HCT116 (cell line): ENCODE data around the gene FRMD4A. TPM values are rescaled to one million over a fixed set of nuclear protein-coding genes. Genes with fewer than 3 reads are reported as not detected.

Experiments
- ATAC-seq: fragments of 200-7000 bp; cut with Tn5 transposase; 2 replicates; pipeline ENCODE4 v1.9.1; 2020; ENCODE audit warnings: mild to moderate bottlenecking, moderate library complexity
- BruUV-seq: library from RNA; stranded (reverse); fragments of 400-500 nt; replicated peaks from 2 replicates; lab custom pipeline; 2021; lab: Mats Ljungman, UMichigan
- CTCF ChIA-PET: fragments of 300-600 bp; sonication (Branson Sonifier 250); formaldehyde crosslinking; loops from one replicate; lab custom pipeline; 2021; ENCODE audit warnings: antibody characterized with exemption; lab: Charles Lee
- POLR2A ChIA-PET: fragments of 300-600, 350-600 bp; sonication (Branson Sonifier 250); formaldehyde crosslinking; loops from one replicate; lab custom pipeline; 2021; ENCODE audit warnings: antibody characterized with exemption; lab: Charles Lee
- RAD21 ChIA-PET, 2 experiments: fragments of 300-600 bp; sonication (Branson Sonifier 250); formaldehyde crosslinking; loops; one replicate each; lab custom pipeline; 2023; ENCODE audit warnings: low total read pairs in 2 of 2; ENCODE audit not compliant: uncharacterized antibody in 2 of 2, unreplicated experiment in 2 of 2, low non-redundant PET in 1 of 2; lab: Charles Lee
- DNase-seq: peaks from one replicate; pipeline ENCODE4 v3.0.0-alpha.2; 2010; ENCODE audit warnings: low read depth, low spot score
- H2AFZ ChIP-seq: fragments of 200-600 bp; shearing (Covaris generic), sonication (generic); 2 replicates; pipeline ENCODE4 v1.6.1; 2017; ENCODE audit warnings: low read depth, mixed run types, mixed read lengths, antibody characterized with exemption, low read length; ENCODE audit not compliant: poor library complexity, severe bottlenecking
- H3K27ac ChIP-seq: 2 replicates; pipeline ENCODE4 v1.5.1; 2012; ENCODE audit warnings: low read depth, low read length
- H3K27me3 ChIP-seq: fragments of 200-600 bp; sonication (generic); 2 replicates; pipeline ENCODE4 v1.6.1; 2016; ENCODE audit warnings: mixed run types, low read length, mixed read lengths; ENCODE audit not compliant: insufficient read depth
- H3K36me3 ChIP-seq, 2 experiments: fragments of 200-500 bp in 1 of 2; fragments of 200-600 bp in 1 of 2; sonication (Bioruptor generic) in 1 of 2; sonication (generic) in 1 of 2; 2 replicates each; pipeline versions ENCODE4 v1.5.1 to v1.6.1; 2014 to 2016; ENCODE audit warnings: low read length in 2 of 2, inconsistent platforms in 1 of 2, mixed read lengths in 1 of 2, mixed run types in 1 of 2; ENCODE audit not compliant: insufficient read depth in 2 of 2, control insufficient read depth in 1 of 2
- H3K4me1 ChIP-seq, 2 experiments: fragments of 200-600 bp in 1 of 2; sonication (generic) in 1 of 2; 2 replicates each; pipeline versions ENCODE4 v1.5.1 to v1.6.1; 2012 to 2017; ENCODE audit warnings: low read length in 2 of 2, inconsistent platforms in 1 of 2, mild to moderate bottlenecking in 1 of 2, mixed read lengths in 1 of 2, mixed run types in 1 of 2, moderate library complexity in 1 of 2; ENCODE audit not compliant: insufficient read depth in 2 of 2, control insufficient read depth in 1 of 2
- H3K4me2 ChIP-seq: fragments of 200-600 bp; sonication (generic); 2 replicates; pipeline ENCODE4 v1.6.1; 2017; ENCODE audit warnings: mixed run types, low read length, mixed read lengths
- H3K4me3 ChIP-seq, 2 experiments: fragments of 200-600 bp in 1 of 2; sonication (generic) in 1 of 2; replicated peaks in 1 of 2; 2 replicates each; pipeline ENCODE4 v1.5.1; 2011 to 2016; ENCODE audit warnings: low read length in 2 of 2, control low read depth in 1 of 2, low read depth in 1 of 2, mild to moderate bottlenecking in 1 of 2, mixed read lengths in 1 of 2, mixed run types in 1 of 2
- H3K79me2 ChIP-seq: fragments of 200-600 bp; sonication (generic); 2 replicates; pipeline ENCODE4 v1.6.1; 2017; ENCODE audit warnings: mild to moderate bottlenecking, mixed run types, low read length, moderate library complexity, mixed read lengths; ENCODE audit not compliant: insufficient read depth
- H3K9ac ChIP-seq: fragments of 200-600 bp; sonication (generic); 2 replicates; pipeline ENCODE4 v1.6.1; 2016; ENCODE audit warnings: low read length, mixed read lengths
- H3K9me2 ChIP-seq: fragments of 200-600 bp; sonication (generic), shearing (Covaris generic); 2 replicates; pipeline ENCODE4 v1.6.1; 2017; ENCODE audit warnings: mixed run types, mild to moderate bottlenecking, moderate library complexity; ENCODE audit not compliant: insufficient read depth
- H3K9me3 ChIP-seq, 2 experiments: fragments of 200-500 bp in 1 of 2; fragments of 200-600 bp in 1 of 2; sonication (Bioruptor generic) in 1 of 2; sonication (generic) in 1 of 2; 2 replicates each; pipeline ENCODE4 v1.6.1; 2014 to 2017; ENCODE audit warnings: low read length in 2 of 2, mixed read lengths in 2 of 2, inconsistent platforms in 1 of 2, low read depth in 1 of 2, mild to moderate bottlenecking in 1 of 2, mixed run types in 1 of 2, moderate library complexity in 1 of 2; ENCODE audit not compliant: control insufficient read depth in 1 of 2, insufficient read depth in 1 of 2
- H4K20me1 ChIP-seq: fragments of 200-600 bp; sonication (generic), shearing (Covaris generic); 2 replicates; pipeline ENCODE4 v1.6.1; 2017; ENCODE audit warnings: mixed run types, mild to moderate bottlenecking, moderate library complexity; ENCODE audit not compliant: insufficient read depth
- CBX3 ChIP-seq: IDR thresholded peaks from 2 replicates; pipeline ENCODE4 v1.6.1; 2012; ENCODE audit warnings: low read depth
- EGR1 ChIP-seq: IDR thresholded peaks from 2 replicates; pipeline ENCODE4 v1.6.1; 2012; ENCODE audit warnings: low read depth
- EZH2 ChIP-seq: fragments of 200-600 bp; sonication (generic); IDR thresholded peaks from 2 replicates; pipeline ENCODE4 v1.6.1; 2017; ENCODE audit warnings: antibody characterized with exemption, mixed run types
- EZH2phosphoT487 ChIP-seq: fragments of 200-600 bp; IDR thresholded peaks from 2 replicates; pipeline ENCODE4 v1.6.1; 2018; ENCODE audit warnings: antibody characterized with exemption, borderline replicate concordance
- FOSL1 ChIP-seq: IDR thresholded peaks from 2 replicates; pipeline ENCODE4 v1.6.1; 2012; ENCODE audit warnings: low read depth
- JUND ChIP-seq: IDR thresholded peaks from 2 replicates; pipeline ENCODE4 v1.6.1; 2012
- POLR2A ChIP-seq: IDR thresholded peaks from 2 replicates; pipeline ENCODE4 v1.7.0; 2011; ENCODE audit warnings: borderline replicate concordance; ENCODE audit not compliant: insufficient read depth, insufficient read length; ENCODE audit errors: extremely low read depth
- POLR2AphosphoS5 ChIP-seq: IDR thresholded peaks from 2 replicates; pipeline ENCODE4 v1.6.1; 2011; ENCODE audit warnings: mild to moderate bottlenecking, low read depth, low read length, moderate library complexity
- SIN3A ChIP-seq: IDR thresholded peaks from 2 replicates; pipeline ENCODE4 v1.6.1; 2012; ENCODE audit warnings: low read depth
- SP1 ChIP-seq: IDR thresholded peaks from 2 replicates; pipeline ENCODE4 v1.6.1; 2012; ENCODE audit warnings: low read depth
- SRF ChIP-seq: IDR thresholded peaks from 2 replicates; pipeline ENCODE4 v1.6.1; 2012; ENCODE audit warnings: low read depth
- TCF7L2 ChIP-seq: IDR thresholded peaks from 2 replicates; pipeline ENCODE4 v1.7.0; 2011; ENCODE audit warnings: borderline replicate concordance, inconsistent platforms; ENCODE audit not compliant: insufficient read depth, insufficient read length; ENCODE audit errors: extremely low read depth
- YY1 ChIP-seq: IDR thresholded peaks from 2 replicates; pipeline ENCODE4 v1.6.1; 2011; ENCODE audit warnings: low read length, low read depth, moderate library complexity, mild to moderate bottlenecking; ENCODE audit not compliant: insufficient replicate concordance; ENCODE audit errors: extremely low read depth
- ZFX ChIP-seq: fragments of 450-650 bp; IDR thresholded peaks from 2 replicates; pipeline ENCODE4 v1.6.1; 2017
- ZNF274 ChIP-seq: fragments of 200-500 bp; sonication (Bioruptor generic); IDR thresholded peaks from 2 replicates; pipeline ENCODE4 v1.6.1; 2014; ENCODE audit warnings: mild to moderate bottlenecking, low read depth, low read length, inconsistent platforms
- intact Hi-C: fragments of 100-400 bp; cut with micrococcal nuclease; formaldehyde crosslinking; loops from 2 replicates; pipeline ENCODE4 v1.10.0; 2022
- total RNA-seq: library from RNA; stranded (reverse); gene quantifications from one replicate; pipeline ENCODE4 v1.2.1, GENCODE V29; 2021; ENCODE audit not compliant: unreplicated experiment
- TF ChIP-seq, protein P1 (sequence below): IDR thresholded peaks from 2 replicates; pipeline ENCODE4 v1.6.1; 2011; ENCODE audit warnings: mild to moderate bottlenecking, low read length, moderate library complexity; ENCODE audit not compliant: insufficient replicate concordance; ENCODE audit errors: extremely low read depth
- TF ChIP-seq, protein P2 (sequence below): IDR thresholded peaks from 2 replicates; pipeline ENCODE4 v1.6.1; 2012
- TF ChIP-seq, protein P3 (sequence below), 3 experiments: fragments of 200-600 bp in 1 of 3; sonication (generic) in 1 of 3; IDR thresholded peaks in 2 of 3; conservative IDR thresholded peaks in 1 of 3; 2 replicates each; pipeline ENCODE4 v1.5.1; 2012 to 2017; ENCODE audit warnings: low read depth in 2 of 3, low read length in 2 of 3, antibody characterized with exemption in 1 of 3, borderline replicate concordance in 1 of 3, control low read depth in 1 of 3, mild to moderate bottlenecking in 1 of 3, mixed read lengths in 1 of 3, mixed run types in 1 of 3, moderate library complexity in 1 of 3; ENCODE audit not compliant: insufficient read depth in 1 of 3
- TF ChIP-seq, protein P4 (sequence below): IDR thresholded peaks from 2 replicates; pipeline ENCODE4 v1.6.1; 2012; ENCODE audit warnings: low read depth

Gene FRMD4A
- total RNA-seq, 1 experiment from 2014 or later = 0.20 TPM

DNA sequence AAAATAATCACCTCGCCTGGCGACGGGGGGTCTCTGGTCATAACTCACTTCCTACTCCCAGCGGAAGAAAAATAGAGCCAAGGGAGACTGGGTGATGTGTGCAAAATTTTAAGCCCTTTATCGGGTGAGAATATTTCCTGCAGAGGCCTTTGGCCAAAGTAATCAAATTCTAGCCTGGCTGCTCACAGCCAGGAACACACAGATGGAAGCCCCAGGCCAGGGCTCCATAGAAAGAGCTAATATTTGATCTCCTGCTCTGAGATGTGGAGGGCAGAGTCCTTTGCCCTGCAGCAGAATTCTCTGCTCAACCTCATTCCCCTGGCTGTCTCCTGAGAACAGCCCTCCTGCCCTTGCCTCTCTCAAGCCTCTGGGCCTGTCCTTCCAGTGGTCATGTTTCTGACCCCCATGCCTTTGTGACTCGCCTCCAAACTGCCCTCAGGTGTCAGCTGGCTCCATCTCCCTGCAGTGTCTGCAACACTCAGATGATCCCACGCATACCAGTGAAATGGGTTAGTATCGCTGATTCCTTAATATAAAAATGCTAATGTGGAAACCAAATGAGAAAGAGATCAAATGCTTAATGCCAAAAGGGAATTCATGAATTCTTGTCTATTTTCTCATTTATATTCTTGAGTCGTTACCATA, 34.5 kb downstream of the FRMD4A start:
- BruUV-seq = no TSS peak
- CTCF ChIA-PET = no interaction called here
- TF ChIP-seq YY1 = no peak
- no peak for TF ChIP-seq FOSL1
- TF ChIP-seq, protein P1, sequence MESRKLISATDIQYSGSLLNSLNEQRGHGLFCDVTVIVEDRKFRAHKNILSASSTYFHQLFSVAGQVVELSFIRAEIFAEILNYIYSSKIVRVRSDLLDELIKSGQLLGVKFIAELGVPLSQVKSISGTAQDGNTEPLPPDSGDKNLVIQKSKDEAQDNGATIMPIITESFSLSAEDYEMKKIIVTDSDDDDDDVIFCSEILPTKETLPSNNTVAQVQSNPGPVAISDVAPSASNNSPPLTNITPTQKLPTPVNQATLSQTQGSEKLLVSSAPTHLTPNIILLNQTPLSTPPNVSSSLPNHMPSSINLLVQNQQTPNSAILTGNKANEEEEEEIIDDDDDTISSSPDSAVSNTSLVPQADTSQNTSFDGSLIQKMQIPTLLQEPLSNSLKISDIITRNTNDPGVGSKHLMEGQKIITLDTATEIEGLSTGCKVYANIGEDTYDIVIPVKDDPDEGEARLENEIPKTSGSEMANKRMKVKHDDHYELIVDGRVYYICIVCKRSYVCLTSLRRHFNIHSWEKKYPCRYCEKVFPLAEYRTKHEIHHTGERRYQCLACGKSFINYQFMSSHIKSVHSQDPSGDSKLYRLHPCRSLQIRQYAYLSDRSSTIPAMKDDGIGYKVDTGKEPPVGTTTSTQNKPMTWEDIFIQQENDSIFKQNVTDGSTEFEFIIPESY = no peak
- no peak for TF ChIP-seq TCF7L2
- no peak for TF ChIP-seq SIN3A
- TF ChIP-seq, protein P2, sequence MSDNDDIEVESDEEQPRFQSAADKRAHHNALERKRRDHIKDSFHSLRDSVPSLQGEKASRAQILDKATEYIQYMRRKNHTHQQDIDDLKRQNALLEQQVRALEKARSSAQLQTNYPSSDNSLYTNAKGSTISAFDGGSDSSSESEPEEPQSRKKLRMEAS = no peak
- TF ChIP-seq, protein P3, sequence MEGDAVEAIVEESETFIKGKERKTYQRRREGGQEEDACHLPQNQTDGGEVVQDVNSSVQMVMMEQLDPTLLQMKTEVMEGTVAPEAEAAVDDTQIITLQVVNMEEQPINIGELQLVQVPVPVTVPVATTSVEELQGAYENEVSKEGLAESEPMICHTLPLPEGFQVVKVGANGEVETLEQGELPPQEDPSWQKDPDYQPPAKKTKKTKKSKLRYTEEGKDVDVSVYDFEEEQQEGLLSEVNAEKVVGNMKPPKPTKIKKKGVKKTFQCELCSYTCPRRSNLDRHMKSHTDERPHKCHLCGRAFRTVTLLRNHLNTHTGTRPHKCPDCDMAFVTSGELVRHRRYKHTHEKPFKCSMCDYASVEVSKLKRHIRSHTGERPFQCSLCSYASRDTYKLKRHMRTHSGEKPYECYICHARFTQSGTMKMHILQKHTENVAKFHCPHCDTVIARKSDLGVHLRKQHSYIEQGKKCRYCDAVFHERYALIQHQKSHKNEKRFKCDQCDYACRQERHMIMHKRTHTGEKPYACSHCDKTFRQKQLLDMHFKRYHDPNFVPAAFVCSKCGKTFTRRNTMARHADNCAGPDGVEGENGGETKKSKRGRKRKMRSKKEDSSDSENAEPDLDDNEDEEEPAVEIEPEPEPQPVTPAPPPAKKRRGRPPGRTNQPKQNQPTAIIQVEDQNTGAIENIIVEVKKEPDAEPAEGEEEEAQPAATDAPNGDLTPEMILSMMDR (IDR thresholded peaks at IDR 0.05 in 2 of 3, conservative IDR thresholded peaks at IDR 0.05 in 1 of 3; ENCODE audit: borderline replicate concordance in 1 of 3, insufficient read depth in 1 of 3, low read depth in 2 of 3, low read length in 2 of 3) = no peak
- TF ChIP-seq EZH2 = no peak
- TF ChIP-seq EZH2phosphoT487 = no peak
- no peak for TF ChIP-seq ZFX
- no peak for TF ChIP-seq CBX3
- no peak for TF ChIP-seq JUND
- no peak for TF ChIP-seq POLR2AphosphoS5
- TF ChIP-seq, protein P4, sequence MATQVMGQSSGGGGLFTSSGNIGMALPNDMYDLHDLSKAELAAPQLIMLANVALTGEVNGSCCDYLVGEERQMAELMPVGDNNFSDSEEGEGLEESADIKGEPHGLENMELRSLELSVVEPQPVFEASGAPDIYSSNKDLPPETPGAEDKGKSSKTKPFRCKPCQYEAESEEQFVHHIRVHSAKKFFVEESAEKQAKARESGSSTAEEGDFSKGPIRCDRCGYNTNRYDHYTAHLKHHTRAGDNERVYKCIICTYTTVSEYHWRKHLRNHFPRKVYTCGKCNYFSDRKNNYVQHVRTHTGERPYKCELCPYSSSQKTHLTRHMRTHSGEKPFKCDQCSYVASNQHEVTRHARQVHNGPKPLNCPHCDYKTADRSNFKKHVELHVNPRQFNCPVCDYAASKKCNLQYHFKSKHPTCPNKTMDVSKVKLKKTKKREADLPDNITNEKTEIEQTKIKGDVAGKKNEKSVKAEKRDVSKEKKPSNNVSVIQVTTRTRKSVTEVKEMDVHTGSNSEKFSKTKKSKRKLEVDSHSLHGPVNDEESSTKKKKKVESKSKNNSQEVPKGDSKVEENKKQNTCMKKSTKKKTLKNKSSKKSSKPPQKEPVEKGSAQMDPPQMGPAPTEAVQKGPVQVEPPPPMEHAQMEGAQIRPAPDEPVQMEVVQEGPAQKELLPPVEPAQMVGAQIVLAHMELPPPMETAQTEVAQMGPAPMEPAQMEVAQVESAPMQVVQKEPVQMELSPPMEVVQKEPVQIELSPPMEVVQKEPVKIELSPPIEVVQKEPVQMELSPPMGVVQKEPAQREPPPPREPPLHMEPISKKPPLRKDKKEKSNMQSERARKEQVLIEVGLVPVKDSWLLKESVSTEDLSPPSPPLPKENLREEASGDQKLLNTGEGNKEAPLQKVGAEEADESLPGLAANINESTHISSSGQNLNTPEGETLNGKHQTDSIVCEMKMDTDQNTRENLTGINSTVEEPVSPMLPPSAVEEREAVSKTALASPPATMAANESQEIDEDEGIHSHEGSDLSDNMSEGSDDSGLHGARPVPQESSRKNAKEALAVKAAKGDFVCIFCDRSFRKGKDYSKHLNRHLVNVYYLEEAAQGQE = no peak
- no peak for TF ChIP-seq POLR2A
- TF ChIP-seq ZNF274 = no peak
- TF ChIP-seq SP1 = no peak
- no peak for TF ChIP-seq SRF
- TF ChIP-seq EGR1 = no peak

More for the DNA sequence above, 34.5 kb downstream of the FRMD4A start:
- Histone ChIP-seq H3K4me3 (no peak overlapping the region), H3K27me3 (peaks cover 50% of the 10 kb centered on the region), H2AFZ (no peak overlapping the region), H3K9me2 (no peaks in the 10 kb centered on the region), H3K4me2 (no peak overlapping the region), H4K20me1 (no peaks in the 10 kb centered on the region), H3K9me3 (no peaks in the 10 kb centered on the region), H3K9ac (no peak overlapping the region), H3K79me2 (no peaks in the 10 kb centered on the region), H3K36me3 (no peaks in the 10 kb centered on the region), H3K27ac (no peak overlapping the region), H3K4me1 (no peaks in the 10 kb centered on the region)
- DNase-seq (no peak), ATAC-seq (no peak)
- ChIA-PET RAD21 (no interaction called here), POLR2A (no interaction called here)
- intact Hi-C loops = no loop called here
